HK-2 (cell line): Measurements from ENCODE around the gene TGFB3.

Experiments
- DNase-seq: peaks from one replicate; pipeline ENCODE4 v3.0.0-alpha.2; 2018; ENCODE audit not compliant: unreplicated experiment

TGFB3 gene

GRCh38 chr14:75987201-75987970 lies 5.6 kb upstream of the TGFB3 start:
- DNase-seq = no peak

GRCh38 chr14:75986439-75986765 lies 4.6 kb upstream of the TGFB3 start:
- no peak for DNase-seq

GRCh38 chr14:75985618-75986438 lies 4.0 kb upstream of the TGFB3 start, which contains the start of gene IFT43:
Gene IFT43 (plus strand): TSS chr14:75985763. CDS start chr14:75985787, 24 bp downstream.
- peak; percentile 69 for DNase-seq

DNA sequence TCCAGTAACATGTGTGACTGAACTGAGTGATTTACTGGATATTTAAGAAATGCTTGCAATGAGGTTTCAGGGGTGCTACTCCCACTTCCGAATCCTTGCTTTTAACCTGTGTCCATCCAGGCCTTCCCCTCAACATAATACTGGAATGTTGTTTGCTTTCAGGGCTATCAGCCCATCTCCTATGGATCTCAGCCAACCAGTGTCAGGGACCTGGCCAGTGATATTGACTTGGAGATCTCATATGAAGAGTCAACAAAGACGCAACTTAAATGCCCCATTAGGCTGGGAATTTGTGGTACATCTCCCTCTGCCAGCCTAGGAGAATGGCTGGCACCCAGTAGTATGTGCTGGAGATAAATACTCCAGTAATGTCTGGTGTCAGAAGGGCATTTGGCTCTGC lies 2.9 kb upstream of the TGFB3 start:
- no peak for DNase-seq

- DNase-seq = no peak
Measured at GRCh38 chr14:75983019-75983358, 1.2 kb upstream of the TGFB3 start.

DNA sequence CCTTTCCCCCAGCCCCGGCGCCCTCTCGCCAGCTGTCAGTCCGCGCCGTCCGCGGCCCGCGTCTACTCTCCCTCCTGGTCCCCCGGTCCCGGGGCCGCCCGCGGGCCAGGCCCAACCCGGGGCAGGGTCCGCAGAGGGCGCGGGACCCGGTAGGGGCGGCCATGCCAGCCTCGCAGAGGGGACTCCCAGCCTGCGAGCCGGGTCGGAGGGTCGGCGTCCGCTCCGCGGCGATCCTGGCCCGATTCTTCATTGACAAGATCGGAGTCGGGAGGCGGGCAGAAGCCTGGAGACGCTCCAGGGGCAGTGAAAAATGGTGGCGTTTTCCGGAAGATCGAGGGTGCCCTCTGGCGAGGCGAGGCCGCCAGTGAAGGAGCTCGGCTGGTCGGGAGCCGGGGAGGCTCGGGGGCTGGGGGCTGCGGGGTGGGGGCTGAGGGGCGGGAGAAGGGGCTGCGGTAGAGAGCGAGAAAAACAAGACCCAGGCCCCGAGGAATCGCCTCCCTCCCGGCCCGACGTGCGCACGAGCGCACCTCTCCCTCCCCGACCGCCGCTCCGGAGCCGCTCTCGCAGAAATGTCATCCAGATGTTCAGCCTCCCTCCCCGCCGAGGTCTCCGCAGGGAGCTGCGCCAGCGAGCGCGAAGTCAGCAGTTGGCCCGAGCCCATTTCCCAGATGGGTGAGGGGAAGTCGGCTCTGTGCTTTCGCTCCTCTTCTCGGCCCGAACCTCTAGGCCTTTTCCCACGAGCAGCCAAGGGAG lies 647 bp upstream of the TGFB3 start:
- peak; percentile 82 for DNase-seq

DNA sequence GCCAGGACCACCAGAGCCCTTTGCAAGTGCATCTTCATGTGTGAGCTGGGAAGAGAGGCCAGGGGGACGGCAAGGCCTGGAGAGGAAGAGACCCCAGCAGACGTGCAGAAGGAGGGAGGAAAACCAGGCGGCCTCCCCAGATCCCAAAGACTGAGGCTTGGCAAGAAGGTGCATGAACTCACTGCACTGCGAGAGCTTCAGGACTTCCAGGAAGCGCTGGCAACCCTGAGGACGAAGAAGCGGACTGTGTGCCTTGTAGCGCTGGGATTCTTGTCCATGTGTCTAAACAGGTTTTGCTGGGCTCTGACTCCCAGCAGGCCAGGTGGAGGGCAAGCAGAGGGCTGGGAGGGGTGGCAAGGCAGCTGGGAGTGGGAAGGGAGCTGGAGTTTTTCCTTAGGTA lies 939 bp downstream of the TGFB3 start:
- no peak for DNase-seq

DNA sequence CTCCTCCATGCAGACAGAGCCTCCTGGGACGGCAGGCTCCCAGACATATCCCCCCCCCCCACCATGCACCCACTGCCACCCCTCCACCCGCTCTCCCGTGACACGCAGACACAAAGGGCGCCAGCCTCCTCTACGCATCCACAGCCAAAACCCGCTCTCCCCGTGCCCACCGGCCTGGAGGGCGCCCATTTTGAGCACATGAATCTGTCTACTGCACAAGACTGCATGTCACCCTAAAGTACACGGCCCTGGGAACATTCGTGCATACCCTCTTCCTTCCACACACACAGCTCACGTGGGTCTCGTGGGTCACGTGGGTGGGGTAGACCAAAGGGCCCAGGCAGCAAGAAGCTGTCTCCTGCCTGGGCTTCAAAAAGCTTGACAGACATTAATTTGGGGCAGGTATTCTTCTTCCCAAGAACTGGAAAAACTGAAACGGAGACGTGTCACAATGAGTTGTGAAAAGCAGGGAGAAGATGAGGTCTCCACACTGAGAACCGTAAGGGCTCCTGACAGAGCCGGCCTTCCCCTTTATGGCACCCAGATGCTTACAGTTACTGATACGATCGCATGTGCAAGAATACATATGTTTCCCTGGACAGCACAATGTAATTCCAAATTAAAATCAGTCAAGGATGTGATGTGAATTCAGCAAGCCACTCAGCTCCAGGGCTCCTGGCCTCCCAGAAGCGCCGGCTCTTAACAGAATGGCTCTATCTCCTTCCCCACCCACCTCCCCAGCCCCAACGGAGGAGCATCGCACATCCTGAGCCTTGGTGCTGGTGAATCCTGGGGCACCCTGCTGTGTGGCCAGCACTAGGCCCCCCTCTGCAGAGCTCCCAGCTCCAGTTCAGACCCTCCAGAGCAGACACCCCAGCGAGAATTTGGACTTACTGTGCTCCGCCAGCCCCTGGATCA lies 1.9 kb downstream of the TGFB3 start:
- DNase-seq = no peak

DNA sequence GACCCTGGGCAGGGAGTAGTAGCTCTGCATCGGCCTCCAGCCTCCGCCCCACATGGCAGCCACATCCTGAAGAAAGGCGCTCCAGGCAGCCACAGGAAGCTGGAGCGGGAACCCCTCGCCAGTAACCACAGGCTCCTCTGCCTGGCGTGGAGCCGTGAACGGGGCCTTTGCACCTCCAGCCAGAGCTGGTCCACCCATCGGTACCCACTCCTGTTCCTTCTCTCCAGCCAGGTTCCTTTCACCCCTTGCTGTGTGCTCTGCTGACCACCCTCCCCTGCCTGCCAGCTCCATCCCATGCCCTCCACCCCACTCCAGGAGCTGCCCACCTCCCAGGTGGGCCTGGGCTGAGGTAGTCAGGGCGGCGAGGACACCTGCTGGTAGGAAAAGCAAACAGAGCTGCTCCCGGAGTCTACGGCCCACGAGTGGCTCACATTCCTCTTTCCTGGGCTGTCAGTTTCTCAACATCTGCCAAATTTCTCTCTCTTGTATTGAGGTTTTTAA lies 2.7 kb downstream of the TGFB3 start:
- DNase-seq = peak; percentile 27

DNA sequence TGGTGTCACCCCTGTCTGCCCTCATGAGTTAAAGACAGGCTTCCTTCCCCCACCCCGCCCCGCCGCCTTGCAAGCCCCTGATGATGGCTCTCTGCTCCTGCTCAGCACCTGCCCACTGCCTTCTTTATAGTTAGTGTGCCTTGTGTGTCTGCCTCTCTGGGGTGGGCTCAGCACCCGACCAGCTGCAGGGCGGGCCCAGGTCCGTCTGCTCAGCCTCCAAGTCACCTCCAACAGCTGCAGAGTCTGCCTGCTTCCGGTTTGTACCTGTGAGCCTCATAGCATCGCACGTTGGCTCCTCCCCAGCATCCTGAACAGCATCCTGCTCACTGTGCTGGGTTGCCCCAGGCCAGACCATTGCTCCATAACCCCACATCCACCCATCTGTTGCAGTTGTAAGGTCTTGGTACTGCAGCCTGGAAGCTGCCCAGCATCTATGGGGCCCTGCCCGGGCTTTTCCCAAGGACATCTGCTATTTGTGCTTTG lies 3.5 kb downstream of the TGFB3 start:
- DNase-seq = no peak

- no peak for DNase-seq
Measured at GRCh38 chr14:75977582-75977943, 4.2 kb downstream of the TGFB3 start.

DNA sequence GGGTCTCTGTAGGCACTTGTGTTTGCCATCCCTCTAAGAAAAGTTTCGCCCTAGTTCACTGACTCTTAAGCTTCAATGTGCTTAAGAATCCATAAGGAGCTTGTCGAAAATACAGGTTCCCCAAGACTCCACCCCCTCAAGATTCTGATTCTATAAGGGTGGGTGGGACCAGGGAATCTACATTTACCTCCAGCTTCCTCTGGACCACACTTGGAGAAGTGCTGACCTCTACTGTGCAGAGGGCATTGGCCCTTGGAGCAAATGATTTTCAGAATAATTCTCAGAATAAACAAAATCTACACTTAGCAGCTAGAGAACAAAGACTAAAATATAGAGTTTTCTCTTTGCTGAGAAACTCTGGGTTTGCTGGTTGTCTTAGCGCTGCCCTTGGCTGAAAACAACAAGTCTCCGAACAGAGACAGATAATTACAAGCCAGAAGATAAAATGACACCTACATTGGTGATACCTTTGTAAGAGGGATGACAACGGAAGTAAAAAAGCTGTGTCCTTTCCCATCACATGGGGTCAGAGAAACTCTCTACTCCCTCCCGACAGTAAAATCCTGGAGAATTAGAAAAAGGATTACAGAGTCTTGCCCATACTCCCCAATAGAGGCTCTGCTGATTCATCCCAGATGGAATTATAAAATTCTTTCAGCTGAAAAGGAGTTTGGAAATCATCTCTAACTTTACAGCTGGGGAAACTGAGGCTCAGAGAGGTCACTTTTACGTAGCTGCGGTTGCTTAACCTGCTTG lies 4.8 kb downstream of the TGFB3 start:
- no peak for DNase-seq

DNA sequence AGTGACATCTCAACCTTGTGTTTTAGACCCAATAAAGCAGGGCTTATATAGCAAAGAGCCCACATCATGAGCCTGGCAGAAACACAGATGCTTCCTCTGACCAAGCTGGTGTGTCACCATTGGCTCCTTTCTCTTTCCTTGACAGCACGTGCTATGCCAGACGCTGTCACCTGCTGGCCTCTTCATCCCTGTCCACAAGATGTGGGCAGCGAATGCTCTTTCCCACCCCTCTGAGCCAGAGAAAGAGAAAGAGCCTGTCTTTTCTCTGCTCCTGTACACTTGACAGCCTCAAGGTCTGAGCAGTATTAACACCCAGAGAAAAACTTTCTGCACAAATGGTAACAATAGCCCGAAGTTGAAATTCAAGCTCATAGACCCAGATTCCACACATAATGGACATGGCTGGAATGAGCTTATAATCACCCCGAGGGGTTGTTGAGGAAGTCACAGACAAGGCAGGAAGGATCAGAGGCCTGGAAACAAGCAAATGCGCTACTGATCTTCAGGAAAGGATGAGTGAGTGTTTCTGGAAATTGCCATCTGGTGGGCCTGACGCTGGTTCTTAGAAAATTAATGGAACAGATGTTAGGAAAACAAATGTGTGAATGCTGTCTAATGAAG lies 8.9 kb downstream of the TGFB3 start:
- DNase-seq = no peak

- DNase-seq = no peak
Measured at GRCh38 chr14:75971509-75971908, 10.3 kb downstream of the TGFB3 start.

DNA sequence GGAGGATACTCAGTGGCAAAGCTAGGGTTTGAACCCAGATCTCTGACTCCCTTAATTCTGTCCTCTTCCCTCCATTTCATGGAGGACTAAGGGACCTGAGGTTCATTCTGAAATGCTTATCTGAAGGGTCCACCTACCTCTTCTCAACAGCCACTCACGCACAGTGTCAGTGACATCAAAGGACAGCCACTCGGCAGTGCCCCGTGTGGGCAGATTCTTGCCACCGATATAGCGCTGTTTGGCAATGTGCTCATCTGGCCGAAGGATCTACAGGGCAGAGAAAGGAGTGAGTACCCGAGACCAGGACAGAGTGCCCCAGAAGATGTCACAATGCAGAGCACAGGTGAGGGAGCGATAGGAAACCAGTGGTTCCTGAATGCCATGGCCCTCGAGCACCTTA lies 10.8 kb downstream of the TGFB3 start:
- no peak for DNase-seq

DNA sequence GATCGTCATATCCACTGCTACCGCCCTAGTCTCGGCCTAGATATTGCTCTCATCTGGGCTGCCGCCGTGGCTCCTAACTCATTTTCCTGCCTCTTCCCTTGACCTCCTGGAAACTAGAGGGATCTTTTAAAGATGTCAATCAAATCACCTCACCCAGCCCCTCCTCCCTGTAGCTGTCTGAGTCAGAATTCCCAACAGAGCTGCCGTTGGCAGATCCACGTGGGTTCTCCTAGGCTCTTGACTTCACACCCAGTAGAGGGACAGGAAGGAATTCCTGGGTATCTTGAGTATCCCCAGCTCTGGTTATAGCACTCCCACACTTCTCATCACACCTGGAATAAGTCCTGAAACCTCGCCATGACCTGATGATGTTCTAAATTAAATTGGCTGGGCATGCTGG lies 11.9 kb downstream of the TGFB3 start:
- DNase-seq = peak; percentile 23

DNA sequence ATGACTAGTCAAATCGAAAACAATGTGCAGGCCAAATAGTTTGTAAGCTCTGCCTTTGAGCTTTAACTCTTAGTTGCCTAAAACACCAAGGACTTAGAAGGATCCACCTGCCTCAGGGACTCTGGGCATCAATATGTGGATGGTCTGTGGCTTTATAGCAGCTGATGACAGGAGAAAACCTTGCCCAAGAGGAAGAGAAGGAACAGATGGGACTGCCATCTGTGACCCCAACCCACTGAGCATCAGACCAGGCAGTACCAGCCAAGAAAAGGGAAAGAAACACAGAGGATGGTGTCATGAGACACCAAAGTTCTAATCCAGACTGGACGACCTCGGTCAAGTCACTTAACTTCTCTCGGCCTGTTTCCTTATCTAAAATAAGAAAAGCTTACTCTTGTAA lies 12.7 kb downstream of the TGFB3 start:
- no peak for DNase-seq

DNA sequence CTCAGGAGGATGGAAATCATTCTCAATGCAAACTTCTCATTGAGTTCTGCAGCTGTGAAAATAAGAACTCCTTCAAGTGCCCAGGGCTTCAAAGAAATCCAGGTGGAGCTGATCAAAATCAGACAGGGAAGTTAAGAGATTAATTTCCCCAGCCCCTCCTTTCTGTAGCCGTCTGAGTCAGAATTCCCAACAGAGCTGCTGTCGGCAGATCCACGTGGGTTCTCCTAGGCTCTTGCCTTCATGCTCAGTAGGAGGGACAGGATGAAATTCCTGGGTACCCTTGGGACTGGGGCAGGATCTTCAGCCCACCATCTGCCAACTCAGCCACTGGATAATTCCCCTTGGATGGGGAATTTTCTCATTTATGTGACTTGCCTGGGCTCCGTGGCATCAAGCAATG lies 13.3 kb downstream of the TGFB3 start:
- no peak for DNase-seq

DNA sequence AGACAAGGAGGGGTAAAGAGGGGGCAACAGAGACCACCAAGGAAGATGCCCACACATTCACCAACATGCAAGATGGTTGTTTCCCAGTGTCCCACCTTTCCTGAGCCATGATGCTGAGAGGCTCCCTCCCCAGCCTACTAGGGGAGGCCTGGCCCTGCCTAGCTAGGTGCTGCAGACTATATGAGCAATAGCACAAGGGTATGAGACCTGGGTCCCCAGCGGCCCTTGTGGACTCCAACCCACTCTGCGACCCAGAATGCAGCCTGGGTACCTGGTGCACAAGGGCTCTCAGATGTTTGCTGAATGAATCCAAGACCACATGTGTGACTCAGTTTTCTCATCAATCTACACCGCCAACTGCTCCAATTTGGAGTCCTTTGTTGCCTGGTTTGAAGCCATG lies 13.9 kb downstream of the TGFB3 start:
- DNase-seq = no peak

DNA sequence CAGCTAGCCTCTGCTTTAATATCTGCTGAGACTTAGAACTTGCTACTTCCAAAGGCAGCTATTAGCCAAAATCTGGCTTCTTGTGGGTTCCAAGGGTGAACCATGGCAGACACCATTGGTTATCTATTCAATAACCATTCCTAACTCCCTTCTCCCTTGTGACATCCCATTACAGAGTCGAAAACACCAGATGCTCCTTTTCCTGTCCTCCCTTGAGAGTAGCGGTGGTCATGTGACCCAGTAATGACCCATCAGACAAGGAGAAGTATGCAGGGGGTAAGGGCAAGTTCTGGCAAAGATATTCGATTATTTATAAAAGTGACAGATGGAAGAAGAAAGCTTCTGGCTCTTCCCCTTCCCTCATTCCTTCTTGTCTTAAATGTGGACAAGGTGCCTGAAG lies 20.1 kb downstream of the TGFB3 start:
- no peak for DNase-seq
